ENCODE results near the gene HSBP1L1.
A peak's percentile ranks its signal among the peaks of the same experiment; 100 is the strongest.
"Not testable (repeated sequence)": the region's sequence is repeated elsewhere in the genome, so short reads cannot be mapped to it uniquely, and the experiment has no call there.

The HSBP1L1 gene

DNA sequence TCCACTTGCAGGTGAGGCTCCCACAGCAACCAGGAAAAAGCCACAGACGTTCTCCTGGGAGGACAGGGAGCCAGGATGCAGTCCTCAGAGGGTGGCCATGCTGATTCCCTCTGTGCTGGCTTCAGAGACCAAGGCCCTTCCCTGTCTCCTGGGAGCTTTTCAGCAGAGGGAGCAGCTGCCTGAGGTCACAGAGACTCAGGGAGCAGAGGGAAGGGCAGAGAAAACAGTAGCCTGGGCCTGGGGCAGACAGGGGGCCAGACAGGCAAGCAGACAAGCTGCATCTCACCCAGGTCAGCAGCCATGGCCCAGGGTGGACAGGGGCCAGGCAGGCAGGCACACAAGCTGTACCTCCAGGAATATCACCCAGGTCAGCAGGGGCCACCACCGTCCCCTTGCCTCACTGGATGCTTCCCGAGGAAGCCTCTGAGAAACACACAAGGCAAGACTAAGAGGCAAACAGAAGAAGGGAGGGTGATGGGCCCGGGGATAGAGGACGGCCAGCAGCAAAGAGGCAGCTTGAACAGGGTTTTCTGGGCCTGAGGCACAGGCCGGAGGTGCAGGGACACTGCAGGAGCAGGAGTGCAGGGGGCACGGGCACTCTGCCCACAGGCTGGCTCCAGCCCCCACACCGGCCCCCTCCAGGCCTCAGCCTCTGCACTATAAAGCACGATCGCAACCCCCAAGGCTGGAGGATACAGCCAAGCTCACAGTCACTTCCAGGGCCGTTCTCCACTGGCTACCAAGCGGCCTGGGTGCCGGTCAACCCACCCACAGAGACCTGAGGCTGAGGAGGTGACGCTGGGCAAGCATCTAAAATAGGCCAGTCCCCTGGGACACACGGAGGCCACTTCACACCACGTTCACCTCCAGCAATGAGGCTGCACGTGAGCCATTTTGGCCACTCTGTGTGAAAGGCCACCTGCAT, 19.1 kb upstream of the HSBP1L1 start:
- no peak for DNase-seq

DNA sequence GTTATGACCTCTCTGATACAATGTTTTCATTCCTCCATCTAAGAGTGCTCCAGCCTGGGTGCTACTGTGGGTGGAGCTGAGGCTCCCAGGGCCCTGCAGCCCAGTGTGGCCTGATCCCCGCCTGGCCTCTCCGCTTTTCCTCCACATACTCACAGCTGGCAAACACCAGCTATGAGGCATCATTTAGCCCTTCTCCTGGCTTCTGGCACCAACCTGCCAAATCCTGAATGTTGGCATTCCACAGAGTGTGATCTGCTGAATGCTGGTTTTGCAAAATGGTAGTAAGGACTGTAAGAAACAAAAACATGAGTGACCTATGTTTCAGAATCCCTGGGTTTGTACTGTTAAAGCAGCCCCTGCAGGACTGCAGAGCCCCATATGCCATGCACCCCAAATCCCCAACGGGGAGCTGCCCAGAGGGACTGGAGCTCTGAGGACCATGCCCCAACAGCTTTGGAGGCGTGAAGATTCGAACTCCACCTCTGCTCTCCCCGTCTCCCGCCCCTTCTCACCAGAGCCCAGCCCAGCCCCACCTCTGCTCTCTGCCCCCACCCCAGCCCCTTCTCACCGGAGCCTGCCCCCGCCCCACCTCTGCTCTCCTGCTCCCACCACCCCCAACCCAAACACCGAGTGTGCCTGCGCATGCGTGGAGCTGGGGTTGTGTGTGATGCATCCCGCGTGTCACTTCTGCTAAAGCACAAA, 17.2 kb upstream of the HSBP1L1 start:
- no peak for DNase-seq

DNA sequence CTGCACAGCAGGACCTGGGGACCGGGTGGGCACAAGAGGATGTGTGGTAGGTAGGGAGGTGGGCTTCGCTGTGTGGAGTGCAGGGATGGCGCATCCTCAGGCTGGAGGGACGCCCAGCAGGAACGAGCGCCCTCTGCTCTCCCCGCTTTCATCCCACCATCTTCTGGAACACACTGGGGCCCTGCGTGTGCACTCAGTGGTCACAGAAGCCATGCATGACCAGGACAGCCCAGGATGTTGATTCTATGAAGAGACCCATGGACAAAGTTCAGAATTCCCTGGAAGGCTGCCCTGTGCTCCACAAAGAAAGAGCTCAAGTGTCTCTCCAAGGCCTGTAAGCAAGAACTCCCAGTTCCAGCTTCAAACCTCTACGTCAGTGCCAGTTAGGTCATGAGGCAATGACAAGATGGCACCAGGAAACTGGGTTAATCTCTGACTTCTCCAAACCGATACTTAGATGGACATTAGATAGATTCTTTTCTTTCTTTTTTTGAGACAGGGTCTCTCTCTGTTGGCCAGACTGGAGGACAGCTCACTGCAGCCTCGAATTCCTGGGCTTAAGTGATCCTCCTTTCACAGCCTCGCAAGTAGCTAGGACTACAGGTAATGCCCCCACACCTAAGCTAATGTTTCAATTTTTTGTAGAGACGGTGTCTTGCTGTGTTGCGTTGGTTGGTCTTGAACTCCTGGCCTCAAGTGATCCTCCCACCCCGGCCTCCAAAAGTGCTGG, 16.4 kb upstream of the HSBP1L1 start:
- no peak for DNase-seq

DNA sequence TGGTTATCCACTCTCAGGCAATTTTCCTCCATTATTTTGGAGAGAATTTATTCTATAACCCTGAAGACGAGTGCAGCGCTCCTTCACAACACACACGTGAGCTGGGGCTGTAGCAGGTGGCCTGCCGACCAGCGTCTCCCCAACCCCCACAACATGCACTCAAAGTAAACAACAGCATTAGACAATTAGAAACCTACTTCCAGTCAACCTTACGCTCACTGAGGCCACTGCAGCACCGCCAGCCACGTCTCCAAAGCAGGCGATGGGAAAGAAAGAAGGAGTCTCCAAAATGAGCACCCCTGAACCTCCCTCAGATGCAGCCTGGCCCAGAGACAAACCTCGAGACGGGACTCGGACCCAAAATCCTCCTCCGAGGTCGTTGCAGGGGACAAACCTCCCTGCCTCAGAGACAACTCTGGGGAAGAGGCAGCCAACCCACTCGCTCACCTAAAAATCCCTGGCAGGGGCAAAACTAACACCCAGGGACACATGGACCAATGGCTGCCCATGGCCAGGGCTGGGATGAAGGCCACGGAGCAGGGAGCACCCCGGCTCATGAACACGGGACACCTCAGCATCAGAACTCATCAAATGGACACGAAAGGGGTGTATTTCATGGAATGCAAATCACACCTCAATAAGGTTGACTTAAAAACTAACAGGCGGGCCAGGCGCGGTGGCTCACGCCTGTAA, 15.6 kb upstream of the HSBP1L1 start:
- no peak for DNase-seq

DNA sequence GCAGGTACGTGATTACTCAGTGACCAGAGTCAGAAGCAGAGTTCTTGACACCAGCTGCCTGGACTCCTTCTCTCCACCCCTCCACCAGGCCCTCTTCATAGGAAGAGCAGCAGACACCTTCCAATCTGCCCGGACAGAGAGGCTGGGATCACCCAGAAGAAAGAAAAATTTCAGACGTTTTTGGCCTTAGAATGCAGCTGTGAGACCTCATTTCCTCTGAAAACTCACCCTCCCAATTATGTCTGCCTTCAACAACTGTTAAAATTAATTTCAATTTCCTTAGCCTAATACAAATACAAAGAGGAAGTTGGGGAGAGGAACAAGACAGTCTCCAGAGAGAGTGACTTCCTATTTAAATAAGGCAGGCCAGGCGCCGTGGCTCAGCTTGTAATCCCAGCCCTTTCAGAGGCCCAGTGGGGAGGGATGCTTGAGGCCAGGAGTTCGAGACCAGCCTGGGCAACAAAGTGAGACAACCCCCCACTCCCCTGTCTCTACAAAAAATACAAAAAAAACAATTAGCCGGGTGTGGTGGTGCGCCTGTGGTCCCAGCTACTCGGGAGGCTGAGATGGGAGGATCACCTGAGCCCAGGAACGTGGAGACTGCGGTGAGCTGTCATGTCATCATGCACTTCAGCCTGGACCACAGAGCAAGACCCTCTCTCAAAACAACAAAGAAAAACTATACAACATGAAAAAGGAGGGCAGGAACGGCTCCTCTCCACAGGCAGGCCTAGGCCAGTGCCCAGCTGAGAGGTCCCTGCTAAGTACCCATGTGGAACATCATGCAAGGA, 14.6 kb upstream of the HSBP1L1 start:
- no peak for DNase-seq

DNA sequence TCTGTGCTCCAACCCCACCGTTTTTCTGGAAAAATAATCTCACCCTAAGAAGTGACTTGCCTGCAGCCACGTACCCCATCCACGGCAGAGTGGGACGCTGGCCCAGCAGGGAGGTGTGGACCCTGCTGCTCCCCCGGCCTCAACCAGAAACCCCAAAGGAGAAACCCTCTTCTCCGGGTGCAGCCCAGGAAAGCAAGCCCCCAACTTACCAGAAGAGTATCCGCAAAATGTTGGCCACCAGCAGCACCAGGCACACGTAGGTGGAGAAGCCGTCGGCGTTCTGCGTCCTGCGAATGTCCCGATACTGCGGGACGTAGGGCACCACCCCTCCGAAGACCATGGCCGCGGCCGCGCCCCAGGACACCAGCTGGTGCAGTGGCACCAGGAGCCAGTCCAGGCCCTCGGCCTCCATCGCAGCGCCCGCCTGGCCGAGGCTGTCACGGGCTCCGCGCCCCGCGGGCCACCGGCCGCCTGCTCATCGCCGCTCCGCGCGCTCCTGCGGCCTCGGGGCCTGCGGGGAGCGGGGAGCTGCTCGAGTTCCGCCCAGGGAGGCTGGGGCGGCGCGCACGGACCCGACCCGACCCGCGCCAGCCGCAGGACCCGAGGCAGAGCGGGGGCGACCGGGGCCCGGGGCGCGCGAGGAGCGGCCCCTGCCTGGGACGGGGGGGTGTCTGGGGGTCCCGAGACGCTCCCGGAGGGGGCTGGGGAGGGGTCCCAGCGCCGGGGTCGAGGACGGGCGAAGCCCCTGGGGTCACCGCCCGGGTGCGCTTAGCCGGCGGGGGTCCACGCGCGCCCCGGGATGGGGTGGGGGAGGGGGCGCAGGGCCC, 13.7 kb upstream of the HSBP1L1 start:
- DNase-seq: no peak

DNA sequence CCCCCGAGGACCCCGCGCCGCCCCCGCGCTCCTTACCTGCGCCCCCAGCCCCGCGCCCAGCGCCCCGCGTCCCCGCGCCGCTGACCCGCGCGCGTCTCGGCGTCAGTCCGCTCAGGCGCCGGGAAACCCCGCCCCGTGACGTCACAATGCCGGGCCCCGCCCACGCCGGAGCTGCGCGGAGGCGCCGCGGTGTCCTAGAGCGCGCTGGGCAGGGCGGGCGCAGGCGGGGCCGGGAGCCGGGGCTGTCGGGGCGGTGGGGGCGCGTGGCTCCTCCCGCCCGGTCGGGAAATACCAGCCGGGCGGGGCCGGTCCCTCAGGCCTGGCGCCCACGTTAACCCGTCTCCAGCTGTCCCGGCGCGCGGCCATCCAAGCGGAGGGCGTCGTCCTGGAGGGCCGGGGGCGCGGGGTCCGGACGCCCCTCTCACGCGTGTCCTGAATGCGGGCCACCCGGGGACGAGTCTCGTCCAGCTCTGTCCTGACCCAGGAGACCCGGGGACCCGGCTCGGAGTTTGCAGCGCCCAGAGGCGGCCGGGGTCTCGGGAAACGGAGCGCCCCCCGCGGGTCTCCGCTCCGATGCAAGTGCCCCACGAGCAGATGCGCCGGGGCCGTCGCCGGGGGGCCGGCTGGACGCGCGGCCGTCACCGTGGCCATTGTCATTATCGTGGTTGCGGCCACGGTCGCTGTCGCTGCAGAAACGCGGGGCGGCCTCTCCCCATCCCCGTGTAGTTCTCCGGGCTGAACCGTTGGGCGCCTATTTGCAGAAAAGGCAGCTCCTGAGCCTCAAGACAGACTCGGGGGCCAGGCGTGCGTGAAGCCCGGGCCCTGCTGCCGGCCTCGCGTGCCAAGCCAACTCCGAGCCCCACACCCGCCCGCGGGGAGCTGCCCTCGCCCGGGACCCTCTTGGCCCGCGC, 12.6 kb upstream of the HSBP1L1 start, which contains the start of gene SLC66A2:
TSS of gene SLC66A2 (minus strand) at position 109 of the 911 bp plus-strand sequence. CDS start 727 bp downstream, outside the sequence.
- DNase-seq: peak; percentile 72 to 88

DNA sequence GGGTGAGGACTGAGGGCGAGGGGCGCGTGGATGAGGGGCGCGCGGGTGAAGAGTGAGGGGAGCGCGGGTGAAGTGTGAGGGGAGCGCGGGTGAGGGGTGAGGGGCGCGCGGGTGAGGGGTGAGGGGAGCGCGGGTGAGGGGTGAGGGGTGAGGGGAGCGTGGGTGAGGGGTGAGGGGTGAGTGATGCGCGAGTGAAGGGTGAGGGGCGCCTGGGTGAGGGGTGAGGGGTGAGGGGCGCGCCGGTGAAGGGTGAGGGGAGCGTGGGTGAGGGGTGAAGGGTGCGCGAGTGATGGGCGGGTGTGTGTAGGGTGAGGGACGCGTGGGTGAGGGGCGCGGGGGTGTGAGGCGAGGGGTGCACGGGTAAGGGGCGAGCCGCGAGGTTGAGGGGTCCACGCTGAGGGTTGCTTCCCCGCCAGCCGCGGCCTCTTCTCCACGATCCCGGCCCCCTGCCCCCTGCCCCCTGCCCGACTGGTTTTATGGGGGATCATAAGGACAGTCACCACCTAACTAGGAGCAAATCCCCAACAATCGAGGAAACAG, 11.9 kb upstream of the HSBP1L1 start:
- no peak for DNase-seq

DNA sequence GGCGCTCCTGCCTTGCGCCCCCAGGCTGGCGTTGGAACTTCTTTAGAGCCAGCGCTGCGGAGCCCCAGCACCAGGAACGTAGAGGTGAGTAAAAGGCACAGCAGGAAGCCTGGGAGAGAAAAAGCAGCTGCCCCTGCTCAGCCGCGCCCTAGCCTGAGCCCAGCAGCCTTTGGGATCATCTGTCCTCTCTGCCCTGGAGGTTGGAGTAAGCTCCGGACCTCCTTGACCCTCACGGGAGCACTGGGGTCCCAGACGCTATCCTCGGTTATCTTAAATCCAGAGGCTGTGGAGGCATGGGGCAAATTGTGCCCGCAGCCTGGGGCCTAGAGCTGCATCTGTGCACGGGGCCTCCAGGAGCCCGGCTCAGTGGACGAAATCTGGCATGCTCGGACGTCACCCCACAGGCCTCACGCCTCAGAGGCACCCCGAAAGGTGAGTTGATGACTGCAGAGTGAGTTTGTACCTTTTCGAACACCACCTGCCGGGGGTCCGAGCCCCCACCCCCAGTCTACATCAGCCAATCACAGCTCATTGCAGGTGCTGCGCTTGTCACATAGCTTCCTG, 11.4 kb upstream of the HSBP1L1 start:
- DNase-seq: no peak

DNA sequence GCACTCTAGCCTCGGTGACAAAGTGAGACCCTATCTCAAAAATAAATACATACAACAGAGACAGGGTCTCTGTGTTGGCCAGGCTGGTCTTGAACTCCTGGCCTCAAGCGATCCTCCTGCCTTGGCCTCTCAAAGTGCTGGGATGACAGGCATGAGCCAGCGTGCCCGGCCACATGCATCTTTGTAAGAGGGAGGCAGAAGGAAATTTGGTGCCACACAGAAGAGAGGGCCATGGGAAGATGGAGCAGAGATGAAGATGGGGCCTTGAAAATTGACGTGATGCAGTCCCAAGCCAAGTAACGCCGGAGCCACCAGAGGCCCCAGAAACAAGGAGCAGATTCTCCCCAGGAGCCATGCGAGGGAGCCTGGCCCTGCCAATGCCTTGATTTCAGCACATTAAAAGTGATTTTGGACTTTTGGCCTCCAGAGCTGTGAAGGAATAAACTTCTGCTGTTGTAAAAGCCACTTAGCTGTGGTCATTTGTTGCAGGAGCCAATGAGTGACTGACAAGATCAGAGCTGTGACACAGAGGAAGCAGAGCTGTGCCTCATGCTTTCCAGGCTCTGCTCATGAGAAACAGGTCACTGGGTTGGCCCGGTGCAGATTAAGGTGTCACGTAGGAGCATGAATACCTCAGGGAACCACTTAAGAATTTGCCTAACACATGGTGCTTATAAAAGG, 10.3 kb upstream of the HSBP1L1 start:
- no peak for DNase-seq

DNA sequence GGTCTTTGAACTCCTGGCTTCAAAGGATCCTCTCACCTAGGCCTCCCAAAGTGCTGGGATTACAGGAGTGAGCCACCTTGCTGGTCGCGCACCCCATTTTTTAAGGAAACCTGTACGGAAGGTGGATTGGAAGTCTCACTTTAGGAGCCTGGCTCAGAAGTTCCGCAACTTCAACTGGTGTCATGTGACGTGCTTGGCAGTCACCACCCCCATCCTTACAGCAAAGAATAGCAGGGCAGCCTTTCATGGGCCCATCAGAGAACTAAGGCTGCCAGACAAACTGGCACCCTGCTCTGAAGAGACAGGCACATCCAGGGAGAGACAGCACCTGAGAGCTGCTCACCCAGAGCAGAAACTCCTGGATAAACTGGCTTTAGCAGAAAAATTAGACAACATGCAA, 9.7 kb upstream of the HSBP1L1 start:
- no peak for DNase-seq

DNA sequence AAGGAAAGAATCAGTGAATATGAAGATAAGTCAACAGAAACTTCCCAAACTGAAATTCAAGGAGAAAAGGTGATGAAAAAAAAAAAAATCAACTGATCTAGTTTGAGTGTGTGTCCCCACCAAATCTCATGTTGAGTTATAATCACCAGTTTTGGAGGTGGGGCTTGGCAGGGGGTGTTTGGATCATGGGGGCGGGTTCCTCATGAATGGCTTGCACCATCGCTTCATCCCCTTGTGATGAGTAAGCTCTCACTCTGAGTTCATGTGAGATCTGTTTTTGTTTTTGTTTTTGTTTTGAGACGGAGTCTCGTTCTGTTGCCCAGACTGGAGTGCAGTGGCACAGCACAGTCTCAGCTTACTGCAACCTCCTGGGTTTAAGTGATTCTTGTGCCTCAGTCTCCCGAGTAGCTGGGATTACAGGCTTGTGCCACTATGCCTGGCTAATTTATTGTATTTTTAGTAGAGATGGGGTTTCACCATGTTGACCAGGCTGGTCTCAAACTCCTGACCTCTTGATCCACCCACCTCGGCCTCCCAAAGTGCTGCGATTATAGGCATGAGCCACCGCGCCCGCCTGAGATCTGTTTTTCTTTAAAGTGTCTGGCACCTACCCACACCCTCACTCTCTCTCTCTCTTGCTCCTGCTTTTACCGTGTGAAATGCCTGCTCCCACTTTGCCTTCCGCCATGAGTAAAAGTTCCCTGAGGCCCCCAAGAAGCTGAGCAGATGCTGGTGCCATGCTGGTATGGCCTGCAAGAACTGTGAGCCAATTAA, 9.0 kb upstream of the HSBP1L1 start:
- DNase-seq: no peak

DNA sequence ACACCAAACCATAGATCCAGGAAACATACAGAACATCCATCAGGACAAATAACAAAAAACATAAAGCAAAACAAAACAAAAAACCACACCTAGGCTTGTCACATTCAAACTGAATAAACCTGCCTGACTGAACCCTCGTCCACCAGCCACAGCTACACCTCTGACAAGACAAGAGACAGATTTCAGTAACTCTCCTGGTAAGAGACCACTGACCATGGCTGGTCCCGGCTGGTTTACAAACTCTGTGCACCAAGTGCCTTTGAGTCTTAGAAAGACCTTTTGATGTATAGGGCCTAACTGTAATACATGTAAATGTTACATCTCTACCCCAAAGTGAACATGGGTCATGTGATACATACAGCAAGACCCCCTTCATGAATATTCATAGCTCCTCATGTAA, 8.2 kb upstream of the HSBP1L1 start:
- DNase-seq: no peak

DNA sequence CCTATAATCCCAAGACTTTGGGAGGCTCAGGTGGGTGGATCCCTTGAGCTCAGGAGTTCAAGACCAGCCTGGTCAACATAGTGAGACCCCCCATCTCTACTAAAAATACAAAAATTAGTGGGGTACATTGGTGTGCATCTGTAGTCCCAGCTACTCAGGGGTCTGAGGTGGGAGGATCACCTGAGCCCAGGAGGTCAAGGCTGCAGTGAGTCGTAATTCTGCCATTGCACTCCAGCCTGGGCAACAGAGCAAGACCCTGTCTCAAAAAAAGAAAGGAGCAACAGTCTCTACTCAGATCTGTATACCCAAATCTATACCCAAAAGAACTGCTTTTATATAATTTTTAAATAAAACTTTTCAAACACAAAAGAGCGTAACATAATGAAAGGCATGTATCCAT, 5.5 kb upstream of the HSBP1L1 start:
- no peak for DNase-seq

DNA sequence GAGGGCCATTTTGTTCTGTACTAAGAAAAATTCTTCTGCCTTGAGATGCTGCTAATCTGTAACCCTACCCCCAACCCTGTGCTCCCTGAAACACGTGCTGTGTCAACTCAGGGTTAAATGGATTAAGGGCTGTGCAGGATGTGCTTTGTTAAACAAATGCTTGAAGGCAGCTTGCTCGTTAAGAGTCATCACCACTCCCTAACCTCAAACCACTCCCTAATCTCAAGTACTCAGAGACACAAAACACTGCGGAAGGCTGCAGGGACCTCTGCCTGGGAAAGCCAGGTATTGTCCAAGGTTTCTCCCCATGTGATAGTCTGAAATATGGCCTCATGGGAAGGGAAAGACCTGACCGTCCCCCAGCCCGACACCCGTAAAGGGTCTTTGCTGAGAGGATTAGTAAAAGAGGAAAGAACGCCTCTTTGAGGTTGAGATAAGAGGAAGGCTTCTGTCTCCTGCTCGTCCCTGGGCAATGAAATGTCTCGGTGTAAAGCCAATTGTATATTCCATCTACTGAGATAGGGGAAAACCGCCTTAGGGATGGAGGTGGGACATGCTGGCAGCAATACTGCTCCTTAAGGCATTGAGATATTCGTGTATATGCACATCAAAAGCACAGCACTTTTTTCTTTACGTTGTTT, 4.2 kb upstream of the HSBP1L1 start:
- not testable (repeated sequence) for DNase-seq

DNA sequence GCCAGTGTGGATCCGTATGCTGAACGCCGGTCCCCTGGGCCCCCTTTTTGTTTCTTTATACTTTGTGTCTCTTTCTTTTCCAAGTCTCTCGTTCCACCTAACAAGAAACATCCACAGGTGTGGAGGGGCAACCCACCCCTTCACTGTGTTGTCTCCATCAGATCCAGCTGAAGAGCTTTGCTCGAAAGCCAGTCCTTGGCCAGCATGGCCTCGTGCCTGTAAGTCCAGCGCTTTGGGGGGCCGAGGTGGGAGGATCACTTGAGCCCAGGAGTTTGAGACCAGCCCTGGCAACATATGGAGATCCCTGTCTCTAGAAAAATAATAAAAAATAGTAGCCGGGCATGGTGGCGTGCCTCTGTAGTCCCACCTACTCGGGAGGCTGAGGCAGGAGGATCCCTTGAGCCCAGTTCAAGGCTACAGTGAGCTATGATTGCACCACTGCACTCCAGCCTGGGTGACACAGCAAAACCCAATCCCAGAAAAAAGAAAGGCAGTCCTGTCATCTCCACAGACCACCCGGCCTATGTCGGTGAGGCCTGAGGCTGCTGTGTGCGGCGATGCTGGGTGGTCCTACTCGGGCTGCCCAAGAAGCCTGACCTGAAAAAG, 3.4 kb upstream of the HSBP1L1 start:
- DNase-seq: no peak
